HFF-Myc (cell line): ENCODE results near the gene ROBO3.

Experiments used
- DNase-seq: peaks from one replicate; pipeline ENCODE4 v3.0.0-alpha.2; 2011; ENCODE audit warnings: low read depth; ENCODE audit errors: extremely low read depth
- H3K4me3 ChIP-seq: replicated peaks from 2 replicates; pipeline ENCODE4 v1.5.1; 2011; ENCODE audit warnings: low read depth, mild to moderate bottlenecking, control low read depth, low read length
- TF ChIP-seq, protein P1 (sequence below): IDR thresholded peaks from 2 replicates; pipeline ENCODE4 v1.5.1; 2012; ENCODE audit warnings: mild to moderate bottlenecking, low read depth, low read length, control low read depth; ENCODE audit errors: missing control alignments

ROBO3 gene

DNA sequence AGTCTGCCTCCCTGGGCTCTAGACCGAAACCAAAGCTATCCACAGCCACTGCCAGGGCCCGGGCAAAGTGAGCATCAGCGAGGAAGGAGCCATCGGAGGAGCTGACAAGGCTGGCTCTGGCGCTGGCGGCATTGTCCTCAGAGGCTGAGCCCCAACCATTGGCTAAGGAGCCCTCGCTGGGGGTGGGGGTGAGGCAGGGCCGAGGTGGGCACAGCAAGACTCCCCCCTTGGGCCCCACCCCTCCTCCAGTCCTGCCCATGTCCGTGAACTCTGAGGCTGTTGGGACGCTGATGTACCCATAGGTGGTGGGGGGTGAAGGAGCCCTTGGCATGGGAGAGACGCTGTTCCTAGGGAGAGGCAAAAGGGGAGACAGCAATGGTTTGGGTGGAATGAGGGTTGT is 21.2 kb downstream of the ROBO3 start:
- DNase-seq = no peak
- no peak overlapping the region for H3K4me3 ChIP-seq
- TF ChIP-seq, protein P1, sequence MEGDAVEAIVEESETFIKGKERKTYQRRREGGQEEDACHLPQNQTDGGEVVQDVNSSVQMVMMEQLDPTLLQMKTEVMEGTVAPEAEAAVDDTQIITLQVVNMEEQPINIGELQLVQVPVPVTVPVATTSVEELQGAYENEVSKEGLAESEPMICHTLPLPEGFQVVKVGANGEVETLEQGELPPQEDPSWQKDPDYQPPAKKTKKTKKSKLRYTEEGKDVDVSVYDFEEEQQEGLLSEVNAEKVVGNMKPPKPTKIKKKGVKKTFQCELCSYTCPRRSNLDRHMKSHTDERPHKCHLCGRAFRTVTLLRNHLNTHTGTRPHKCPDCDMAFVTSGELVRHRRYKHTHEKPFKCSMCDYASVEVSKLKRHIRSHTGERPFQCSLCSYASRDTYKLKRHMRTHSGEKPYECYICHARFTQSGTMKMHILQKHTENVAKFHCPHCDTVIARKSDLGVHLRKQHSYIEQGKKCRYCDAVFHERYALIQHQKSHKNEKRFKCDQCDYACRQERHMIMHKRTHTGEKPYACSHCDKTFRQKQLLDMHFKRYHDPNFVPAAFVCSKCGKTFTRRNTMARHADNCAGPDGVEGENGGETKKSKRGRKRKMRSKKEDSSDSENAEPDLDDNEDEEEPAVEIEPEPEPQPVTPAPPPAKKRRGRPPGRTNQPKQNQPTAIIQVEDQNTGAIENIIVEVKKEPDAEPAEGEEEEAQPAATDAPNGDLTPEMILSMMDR = no peak

DNA sequence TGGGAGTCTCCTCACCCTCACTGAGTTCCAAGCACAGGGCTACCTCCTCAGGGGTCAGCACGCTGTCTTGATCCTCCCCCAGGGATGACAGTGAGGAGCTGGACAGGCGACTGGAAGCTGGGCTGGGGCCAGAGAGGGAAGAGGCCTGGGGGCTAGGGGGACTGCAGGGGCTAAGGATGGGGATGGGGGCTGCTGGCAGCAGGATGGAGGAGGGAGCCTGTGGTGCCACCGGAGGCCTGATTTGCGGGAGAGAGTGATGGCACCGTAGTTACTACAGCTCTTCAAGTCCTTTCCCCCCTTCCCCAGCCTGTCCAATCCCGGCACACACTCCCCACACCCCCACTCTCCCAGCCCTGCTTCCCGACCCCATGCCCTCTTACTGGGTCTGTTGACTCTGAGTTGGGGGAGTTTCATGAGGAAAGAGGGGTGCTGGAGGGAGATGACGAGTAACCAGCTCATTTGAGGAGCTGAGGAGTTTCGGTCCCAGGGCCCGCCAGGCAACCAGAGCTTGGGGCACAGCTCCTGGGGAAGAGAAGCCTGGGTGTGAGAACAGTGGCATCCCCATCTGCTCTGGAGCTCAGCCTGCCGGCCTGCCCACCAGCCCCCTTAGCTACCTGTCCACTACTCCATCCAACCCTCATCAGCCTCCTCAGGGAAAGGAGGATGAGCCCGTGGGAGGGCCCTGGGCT is 21.9 kb downstream of the ROBO3 start:
- TF ChIP-seq, protein P1 = no peak
- no peak for DNase-seq
- no peak overlapping the region for H3K4me3 ChIP-seq

DNA sequence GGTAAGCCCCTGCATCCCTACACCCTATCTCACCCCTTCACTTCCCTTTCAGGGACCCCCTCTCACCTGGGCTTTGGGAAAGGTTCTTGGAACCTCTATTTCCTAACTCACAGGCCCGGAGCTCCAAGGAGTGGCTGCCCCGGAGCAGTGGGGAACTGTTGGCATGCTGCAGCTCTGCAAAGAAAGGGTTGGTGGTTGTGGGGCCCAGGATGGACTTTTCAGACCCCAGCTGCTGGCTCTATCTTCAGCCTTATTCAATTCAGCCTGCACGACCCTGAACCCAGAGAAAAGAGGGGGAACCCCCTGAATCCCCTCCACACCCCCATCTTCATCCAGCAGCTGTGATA is 22.4 kb downstream of the ROBO3 start:
- no peak overlapping the region for H3K4me3 ChIP-seq
- TF ChIP-seq, protein P1 = no peak
- DNase-seq = no peak

DNA sequence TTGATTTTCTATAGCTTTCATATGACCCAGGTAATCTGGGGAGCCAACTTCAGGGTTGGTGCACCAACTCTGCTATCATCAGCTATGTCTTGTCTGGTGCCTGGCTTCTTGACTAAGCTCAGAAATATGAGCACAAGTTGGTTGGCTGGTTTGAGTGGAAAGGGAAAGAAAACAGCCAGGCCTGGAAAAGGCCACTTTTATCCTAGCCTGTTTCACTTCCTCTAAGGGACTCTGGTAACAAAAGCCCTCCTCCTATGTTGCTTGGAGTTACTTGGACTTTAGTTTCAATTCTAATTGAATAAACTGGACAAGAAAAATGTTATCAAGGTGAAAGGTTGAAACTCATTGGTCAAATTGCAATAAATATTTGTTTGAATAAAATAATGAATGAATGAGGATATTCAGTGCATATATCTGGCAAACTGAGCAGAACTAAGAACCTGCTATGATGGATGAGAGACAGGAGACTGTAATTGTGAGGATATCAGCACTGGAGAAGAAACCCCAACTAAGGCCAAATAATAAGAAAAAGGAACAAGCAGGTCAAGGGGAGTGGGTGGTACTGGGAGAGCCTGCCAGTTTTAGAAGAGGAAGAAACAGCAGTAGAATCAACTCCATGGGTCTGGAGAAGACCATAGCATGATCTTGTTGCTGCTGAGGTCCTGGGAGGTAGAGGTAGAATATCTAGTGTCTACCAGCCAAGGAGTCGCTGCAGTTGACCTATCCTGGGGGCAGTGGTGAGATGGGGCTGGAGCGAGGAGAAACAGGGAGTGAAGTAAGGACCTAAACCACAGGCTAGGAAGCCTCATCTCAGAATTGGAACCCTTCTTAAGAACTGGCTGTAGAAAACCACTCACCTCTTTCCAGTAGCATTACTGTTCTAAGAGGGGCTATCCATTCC is 24.2 kb downstream of the ROBO3 start:
- TF ChIP-seq, protein P1 = no peak
- no peak for DNase-seq
- no peak overlapping the region for H3K4me3 ChIP-seq

DNA sequence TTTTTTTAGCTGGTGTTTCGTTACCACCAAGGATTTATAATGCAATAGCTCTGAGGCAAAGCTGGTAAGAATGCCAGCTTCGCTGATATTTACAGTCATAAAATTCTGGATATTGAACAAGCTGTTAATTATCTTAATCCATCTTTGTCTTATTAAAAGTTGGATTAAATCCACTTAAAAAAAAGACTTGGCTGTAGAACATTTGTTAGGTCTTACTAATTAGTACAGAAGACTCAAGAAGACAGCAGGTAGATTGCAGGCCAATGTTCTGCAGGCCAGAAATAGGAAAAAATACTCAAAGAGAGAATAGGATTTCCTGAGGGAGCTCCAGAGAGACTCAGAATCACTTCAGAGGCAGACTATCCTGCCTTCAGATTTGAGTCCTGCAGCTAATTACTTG is 24.9 kb downstream of the ROBO3 start:
- TF ChIP-seq, protein P1 = no peak
- DNase-seq = no peak
- no peak overlapping the region for H3K4me3 ChIP-seq

DNA sequence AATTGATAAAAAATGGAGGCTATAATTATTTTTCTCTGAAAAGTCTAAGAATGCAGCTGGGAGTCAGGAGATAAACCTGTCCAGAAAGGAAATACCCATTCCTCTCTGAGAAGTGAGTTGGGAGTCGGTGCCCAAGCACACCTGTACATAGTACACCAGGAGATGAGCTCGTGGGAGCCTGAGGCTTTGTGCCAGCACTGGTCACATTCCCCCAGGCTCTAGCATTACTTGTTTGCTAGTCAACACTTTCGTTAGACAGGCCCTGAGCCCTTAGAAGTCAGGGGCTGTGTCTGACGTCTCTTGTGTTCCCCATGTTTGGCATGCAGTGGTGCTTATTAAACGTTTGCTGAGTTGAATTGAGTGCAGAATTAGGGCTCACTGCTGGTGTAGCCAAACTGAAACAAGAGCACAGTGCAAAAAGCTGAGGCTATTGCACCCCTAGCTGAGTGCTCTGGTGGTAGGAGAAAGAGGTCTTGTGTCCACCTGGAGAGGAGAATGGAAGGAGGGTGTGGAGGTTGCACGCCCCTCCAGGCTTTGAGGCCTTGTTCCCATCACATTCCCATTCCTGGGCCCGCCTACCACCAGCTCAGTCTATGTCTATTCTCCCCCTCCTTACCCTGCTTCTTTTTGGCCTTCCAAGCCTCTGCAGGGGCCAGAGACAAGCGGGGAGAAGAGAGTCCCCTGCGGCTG is 25.6 kb downstream of the ROBO3 start:
- TF ChIP-seq, protein P1 = no peak
- DNase-seq = no peak
- H3K4me3 ChIP-seq = no peak overlapping the region
